Measurements from ENCODE around the gene PKP4. TPM values are rescaled to one million over a fixed set of nuclear protein-coding genes. Genes with fewer than 3 reads are reported as not detected.
"Not testable (repeated sequence)": the region's sequence is repeated elsewhere in the genome, so short reads cannot be mapped to it uniquely, and the experiment has no call there.

PKP4 gene
- total and polyA plus RNA-seq, 2 experiments from 2014 or later: 35.7 to 92.3 TPM

DNA sequence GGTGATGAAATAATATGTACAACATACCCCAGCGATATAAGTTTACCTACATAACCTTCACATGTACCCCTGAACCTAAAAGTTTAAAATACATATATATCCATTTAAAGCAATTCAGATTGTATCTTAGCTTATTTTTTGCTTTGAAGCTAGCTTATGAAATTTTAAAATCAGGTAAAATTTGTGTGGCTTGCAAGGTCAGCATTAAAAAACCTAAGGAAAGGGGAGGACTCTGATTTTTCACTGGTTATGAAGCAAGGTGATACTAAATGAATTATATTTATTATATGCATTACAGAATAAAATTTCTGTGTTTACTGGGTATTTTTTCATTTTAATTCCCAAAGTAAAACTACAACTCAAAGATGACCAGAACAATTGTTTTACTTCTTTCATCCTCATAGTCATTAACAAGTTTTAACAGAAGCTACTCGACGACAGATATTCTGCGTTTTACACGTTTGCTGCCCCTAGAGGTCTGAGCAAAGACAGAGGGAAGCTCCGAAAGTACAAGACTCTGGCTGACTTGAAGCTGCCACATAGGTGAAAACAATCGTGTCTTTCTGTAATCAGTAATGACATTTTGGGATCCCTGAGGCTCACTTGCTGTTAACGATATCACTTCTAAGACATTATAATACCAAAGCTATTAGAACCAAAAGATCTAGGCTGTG, 17.1 kb downstream of the PKP4 start:
- ATAC-seq: peak; percentile 85
- H3K4me1 Mint-ChIP-seq: peaks cover 46% of the 10 kb centered on the region
- no peak overlapping the region for H3K27ac ChIP-seq (ENCODE audit: low read depth)
- peak overlapping the region; percentile 15; the same call in 1 of the 3 replicates for H3K4me3 Mint-ChIP-seq
- H3K9me2 ChIP-seq (ENCODE audit: insufficient read depth): no peaks in the 10 kb centered on the region
- H3K4me2 ChIP-seq: no peak overlapping the region
- peaks cover 73% of the 10 kb centered on the region for H3K79me2 ChIP-seq (replicated peaks; ENCODE audit: insufficient read depth)
- peaks cover 2% of the 10 kb centered on the region; the same call in 1 of the 2 replicates for H4K20me1 ChIP-seq (replicated peaks; ENCODE audit: insufficient read depth)
- H3K4me1 ChIP-seq (ENCODE audit: insufficient read depth): peaks cover 31% of the 10 kb centered on the region
- DNase-seq (ENCODE audit: low spot score): peak; percentile 72
- no peaks in the 10 kb centered on the region for H3K27me3 ChIP-seq (ENCODE audit: insufficient read depth)
- peaks cover 3% of the 10 kb centered on the region for H3K27me3 Mint-ChIP-seq (ENCODE audit: insufficient read depth, low read depth, poor library complexity)
- peak; percentile 51 to 65 for TF ChIP-seq CTCF (conservative IDR thresholded peaks at IDR 0.05; ENCODE audit: low read depth in 2 of 2)
- no peak for TF ChIP-seq NANOG (IDR thresholded peaks at IDR 0.05; ENCODE audit: borderline replicate concordance)
- no peak for TF ChIP-seq CREB1 (CRISPR knock-in tag; IDR thresholded peaks at IDR 0.05; ENCODE audit: low read depth)
- no peak overlapping the region for H3K4me3 ChIP-seq
- no peak overlapping the region for H2AFZ ChIP-seq
- no peaks in the 10 kb centered on the region for H3K36me3 ChIP-seq (ENCODE audit: insufficient read depth)
- peaks cover 5% of the 10 kb centered on the region; the same call in 2 of the 3 replicates for H3K9me3 Mint-ChIP-seq
- H3K27ac Mint-ChIP-seq: no peak overlapping the region
- no peaks in the 10 kb centered on the region for H3F3A ChIP-seq (replicated peaks; ENCODE audit: low read depth)
- H3K36me3 Mint-ChIP-seq (ENCODE audit: low read depth): peaks cover 34% of the 10 kb centered on the region

DNA sequence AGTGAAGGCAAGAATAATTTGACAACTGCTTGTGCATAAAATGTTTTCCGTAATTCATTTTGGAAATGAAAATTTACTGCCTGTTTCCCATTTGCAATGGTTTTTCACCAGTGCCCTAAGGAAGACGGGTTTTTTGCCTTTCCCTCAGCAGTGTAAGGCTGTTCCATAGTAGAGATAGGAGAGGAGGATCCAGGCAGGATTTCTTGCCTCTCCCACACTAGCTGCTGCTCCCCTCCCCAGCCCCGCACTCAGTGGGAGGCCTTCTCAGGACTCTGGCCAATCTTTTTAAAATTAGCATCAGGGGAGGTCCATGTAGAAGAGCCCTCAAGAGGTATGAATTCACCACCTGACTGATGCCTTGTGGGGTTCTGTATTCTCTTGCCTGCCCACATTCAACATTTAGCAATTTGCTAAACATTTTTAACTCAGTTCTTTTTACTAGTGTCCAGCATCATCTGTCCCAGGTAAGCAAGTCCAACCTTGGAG, 17.8 kb downstream of the PKP4 start:
- not testable (repeated sequence) for H3K4me3 ChIP-seq; H3K27ac ChIP-seq (ENCODE audit: low read depth); H3K27me3 Mint-ChIP-seq (ENCODE audit: insufficient read depth, low read depth, poor library complexity); H3K9me2 ChIP-seq (ENCODE audit: insufficient read depth); H3K27ac Mint-ChIP-seq; H3F3A ChIP-seq (replicated peaks; ENCODE audit: low read depth); H3K27me3 ChIP-seq (ENCODE audit: insufficient read depth); H3K9me3 Mint-ChIP-seq; H3K4me2 ChIP-seq; H4K20me1 ChIP-seq (replicated peaks; ENCODE audit: insufficient read depth); DNase-seq (ENCODE audit: low spot score); H3K36me3 ChIP-seq (ENCODE audit: insufficient read depth); H3K4me3 Mint-ChIP-seq; H2AFZ ChIP-seq
- peak; percentile 77 for ATAC-seq
- Mint-ChIP-seq H3K4me1 (peaks cover 46% of the 10 kb centered on the region), H3K36me3 (ENCODE audit: low read depth) (peaks cover 28% of the 10 kb centered on the region; the same call in 2 of the 3 replicates)
- Histone ChIP-seq H3K4me1 (ENCODE audit: insufficient read depth) (peaks cover 31% of the 10 kb centered on the region), H3K79me2 (replicated peaks; ENCODE audit: insufficient read depth) (peaks cover 72% of the 10 kb centered on the region)

GRCh38 chr2:158477202-158477601, 20.4 kb downstream of the PKP4 start:
- Histone ChIP-seq H3K27me3 (ENCODE audit: insufficient read depth) (no peaks in the 10 kb centered on the region), H3K79me2 (replicated peaks; ENCODE audit: insufficient read depth) (peaks cover 73% of the 10 kb centered on the region), H3K36me3 (ENCODE audit: insufficient read depth) (no peaks in the 10 kb centered on the region), H3F3A (replicated peaks; ENCODE audit: low read depth) (no peaks in the 10 kb centered on the region), H3K4me1 (ENCODE audit: insufficient read depth) (peaks cover 16% of the 10 kb centered on the region), H4K20me1 (replicated peaks; ENCODE audit: insufficient read depth) (peaks cover 4% of the 10 kb centered on the region; the same call in 1 of the 2 replicates), H3K27ac (ENCODE audit: low read depth) (no peak overlapping the region), H2AFZ (no peak overlapping the region), H3K4me2 (no peak overlapping the region), H3K9me2 (ENCODE audit: insufficient read depth) (no peaks in the 10 kb centered on the region), H3K4me3 (no peak overlapping the region)
- H3K27ac Mint-ChIP-seq: peak overlapping the region; percentile 74; the same call in 1 of the 2 replicates
- peaks cover 32% of the 10 kb centered on the region for H3K4me1 Mint-ChIP-seq
- DNase-seq (ENCODE audit: low spot score) (no peak), ATAC-seq (no peak)
- H3K4me3 Mint-ChIP-seq: no peak overlapping the region
- H3K9me3 Mint-ChIP-seq: peaks cover 5% of the 10 kb centered on the region; the same call in 2 of the 3 replicates
- no peaks in the 10 kb centered on the region for H3K27me3 Mint-ChIP-seq (ENCODE audit: insufficient read depth, low read depth, poor library complexity)
- H3K36me3 Mint-ChIP-seq (ENCODE audit: low read depth): peaks cover 17% of the 10 kb centered on the region; the same call in 2 of the 3 replicates
- TF ChIP-seq JUNB (IDR thresholded peaks at IDR 0.05; ENCODE audit: unreplicated experiment) (no peak), STAT1 (IDR thresholded peaks at IDR 0.05; ENCODE audit: unreplicated experiment) (no peak), NANOG (IDR thresholded peaks at IDR 0.05; ENCODE audit: borderline replicate concordance) (no peak), ZNF331 (CRISPR knock-in tag; IDR thresholded peaks at IDR 0.05; ENCODE audit: low read depth) (no peak), CTCF (conservative IDR thresholded peaks at IDR 0.05; ENCODE audit: low read depth in 2 of 2) (no peak), ETS1 (IDR thresholded peaks at IDR 0.05) (no peak), REST (IDR thresholded peaks at IDR 0.05; ENCODE audit: unreplicated experiment) (no peak), POLR2AphosphoS5 (IDR thresholded peaks at IDR 0.05; ENCODE audit: low read depth) (no peak)
